Pons (tissue), 1 donor: Measurements from ENCODE around the gene PTPRE.
A peak's percentile ranks its signal among the peaks of the same experiment; 100 is the strongest.

ENCODE experiments used
- DNase-seq: peaks from one replicate; pipeline ENCODE4 v3.0.0-alpha.2; 2016; ENCODE audit warnings: low spot score

The PTPRE gene

GRCh38 chr10:127882801-127883459 lies 24.0 kb upstream of the PTPRE start:
- DNase-seq = no peak

- no peak for DNase-seq
Measured at GRCh38 chr10:127883516-127883915, 23.4 kb upstream of the PTPRE start.

DNA sequence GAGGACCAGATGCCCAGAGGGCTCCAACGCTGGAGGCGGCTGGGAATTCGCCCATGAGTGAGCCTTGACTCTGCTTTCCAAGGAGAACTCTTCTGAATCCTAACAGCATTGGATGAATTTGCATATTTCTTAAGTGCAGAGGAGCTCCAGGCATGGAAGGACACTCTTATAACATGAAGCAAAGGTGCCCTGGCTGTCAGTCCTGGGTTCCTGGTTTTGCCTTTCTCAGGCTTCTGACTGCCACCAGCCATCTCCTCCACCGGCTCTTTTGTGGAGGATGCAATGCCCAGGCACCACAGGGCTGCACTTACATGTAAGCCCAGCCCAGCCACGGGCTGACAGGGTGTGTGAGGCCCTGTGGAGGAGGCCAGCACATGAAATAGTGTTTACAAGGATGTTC lies 22.4 kb upstream of the PTPRE start:
- DNase-seq = no peak

DNA sequence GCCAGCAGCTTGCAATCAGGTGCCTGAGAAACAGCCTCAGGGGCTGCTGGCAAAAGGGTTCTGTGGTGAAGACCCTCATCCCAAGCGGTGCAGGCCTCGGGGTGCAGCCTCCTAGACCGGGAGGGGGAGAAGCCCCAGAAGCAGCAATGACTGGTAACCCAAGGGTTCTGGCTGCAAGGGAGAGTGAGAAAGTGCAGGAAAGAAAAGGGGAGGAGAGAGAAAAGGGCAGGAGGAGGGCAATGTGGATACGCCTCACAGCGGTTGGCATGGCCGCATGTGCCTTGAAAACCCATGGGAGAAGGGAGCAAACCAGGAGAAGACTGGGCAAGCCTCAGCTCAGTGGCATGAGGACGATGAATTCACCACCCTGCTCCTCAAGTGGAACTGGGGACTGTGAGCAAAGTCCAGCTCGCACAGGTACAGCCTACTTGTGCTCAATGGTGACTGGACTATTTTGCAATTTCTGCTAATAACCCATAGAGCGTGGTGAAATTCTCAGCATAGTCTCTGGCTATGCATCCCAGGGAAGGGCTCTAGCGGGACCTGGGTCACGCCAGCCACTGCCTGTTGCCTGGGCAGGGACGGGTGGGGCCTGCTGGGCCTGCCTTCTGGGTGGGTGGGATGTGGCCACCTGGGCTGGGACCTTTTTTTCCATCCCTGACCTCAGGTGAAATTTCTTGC lies 20.4 kb upstream of the PTPRE start:
- no peak for DNase-seq

DNA sequence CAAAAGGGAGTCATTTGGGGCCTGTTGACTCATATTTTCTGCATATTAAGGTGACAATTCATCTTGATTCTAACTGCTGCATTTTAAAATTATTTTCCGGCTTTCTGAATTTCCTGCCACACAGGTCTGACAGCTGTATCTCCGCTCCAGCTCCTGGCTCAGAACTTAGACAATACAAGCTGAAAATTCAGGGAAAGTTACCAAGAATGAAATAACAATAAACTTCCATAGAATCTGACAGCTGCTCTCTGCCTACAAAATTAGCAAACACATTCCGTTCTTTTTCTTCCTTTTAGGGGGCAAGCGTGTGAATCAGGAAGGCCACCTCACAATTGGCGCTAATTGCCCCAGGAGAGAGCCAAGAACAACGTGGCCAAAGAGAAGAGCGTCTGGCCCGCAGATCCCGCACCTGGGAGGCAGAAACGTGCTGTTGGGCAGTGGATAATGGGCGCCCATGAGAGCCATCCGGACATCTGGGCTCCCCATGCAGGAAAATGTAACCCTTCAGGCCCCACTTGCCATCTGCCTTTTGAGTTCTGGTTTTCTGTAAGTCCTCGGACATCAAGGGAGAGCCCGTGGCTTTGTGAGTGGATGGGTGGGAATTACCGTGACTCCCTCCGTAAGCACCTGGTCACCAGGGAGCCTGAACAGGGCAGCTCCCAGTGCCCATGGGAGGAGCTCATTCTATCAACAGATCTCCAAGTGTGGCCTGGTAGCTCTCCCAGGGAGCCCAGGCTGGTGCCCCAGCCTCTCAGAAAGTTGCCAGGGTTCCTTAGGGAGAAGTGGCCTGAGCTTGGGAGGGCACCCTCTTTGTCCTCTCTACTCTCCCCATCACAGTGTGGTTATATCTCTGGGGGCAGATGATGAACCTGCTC lies 19.1 kb upstream of the PTPRE start:
- no peak for DNase-seq

GRCh38 chr10:127888521-127889312 lies 18.2 kb upstream of the PTPRE start:
- DNase-seq = no peak

- DNase-seq = no peak
Measured at GRCh38 chr10:127889605-127890195, 17.2 kb upstream of the PTPRE start.

- no peak for DNase-seq
Measured at GRCh38 chr10:127890216-127890615, 16.7 kb upstream of the PTPRE start.

GRCh38 chr10:127890832-127891334 lies 16.0 kb upstream of the PTPRE start:
- no peak for DNase-seq

DNA sequence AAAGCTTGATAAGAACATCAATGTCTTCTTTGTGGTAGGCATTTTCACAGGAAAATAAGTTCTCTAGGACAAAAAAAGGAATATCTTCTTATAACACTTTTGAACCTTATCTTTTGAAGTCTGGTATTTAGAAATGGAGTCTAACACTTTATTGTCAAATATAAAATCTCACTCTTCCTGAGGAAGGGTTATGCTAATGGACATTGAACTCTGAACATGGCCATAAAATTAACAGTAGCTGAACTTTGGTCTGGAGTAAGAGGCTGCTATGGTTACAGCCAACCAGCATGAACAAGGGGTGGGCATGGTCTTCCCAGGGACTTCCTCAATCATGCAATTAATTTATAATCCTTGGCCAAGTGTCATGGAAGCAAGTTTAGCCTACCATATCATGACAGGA lies 14.2 kb upstream of the PTPRE start, which contains the start of gene CLRN3:
Gene CLRN3, minus strand, starts transcription at position 199 of the 400 bp plus-strand sequence. Its CDS starts 157 bp downstream, at position 42.
- DNase-seq = no peak

DNA sequence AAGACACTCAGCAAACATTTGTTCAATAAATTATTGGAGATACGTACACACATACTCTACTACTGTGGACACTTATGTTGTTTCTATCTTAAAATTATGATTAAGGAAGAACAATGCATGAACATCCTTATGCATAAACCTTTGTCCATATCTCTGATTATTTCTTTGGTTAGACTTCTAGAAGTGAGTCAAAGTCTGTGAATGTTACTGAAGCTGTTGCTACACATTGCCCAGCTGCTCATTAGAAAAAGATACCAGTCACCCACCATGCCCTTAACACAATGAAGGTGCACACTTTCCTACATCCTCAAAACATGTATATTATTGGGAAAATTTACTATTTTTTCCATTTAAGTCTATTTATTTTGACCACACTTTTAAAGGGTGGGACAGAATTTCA lies 12.8 kb upstream of the PTPRE start:
- DNase-seq = no peak

GRCh38 chr10:127896590-127896989 lies 10.3 kb upstream of the PTPRE start:
- no peak for DNase-seq

DNA sequence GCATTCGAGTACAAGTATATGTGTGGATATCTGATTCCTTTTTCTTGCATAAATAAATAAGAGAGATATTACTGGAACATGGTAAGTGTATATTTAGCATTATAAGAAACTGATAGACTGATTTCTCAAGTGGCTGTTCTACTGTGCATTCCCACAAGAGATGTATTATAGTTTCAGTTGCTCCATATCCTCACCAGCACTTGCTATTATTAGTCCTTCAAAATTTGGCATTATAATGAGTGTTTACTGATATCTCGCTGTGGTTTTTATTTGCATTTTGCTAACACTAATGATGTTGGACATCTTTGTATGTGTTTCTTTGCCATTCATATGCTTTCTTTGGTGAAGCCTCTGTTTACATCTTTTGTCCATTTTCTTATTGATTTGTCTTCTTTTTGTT lies 9.7 kb upstream of the PTPRE start:
- no peak for DNase-seq

DNA sequence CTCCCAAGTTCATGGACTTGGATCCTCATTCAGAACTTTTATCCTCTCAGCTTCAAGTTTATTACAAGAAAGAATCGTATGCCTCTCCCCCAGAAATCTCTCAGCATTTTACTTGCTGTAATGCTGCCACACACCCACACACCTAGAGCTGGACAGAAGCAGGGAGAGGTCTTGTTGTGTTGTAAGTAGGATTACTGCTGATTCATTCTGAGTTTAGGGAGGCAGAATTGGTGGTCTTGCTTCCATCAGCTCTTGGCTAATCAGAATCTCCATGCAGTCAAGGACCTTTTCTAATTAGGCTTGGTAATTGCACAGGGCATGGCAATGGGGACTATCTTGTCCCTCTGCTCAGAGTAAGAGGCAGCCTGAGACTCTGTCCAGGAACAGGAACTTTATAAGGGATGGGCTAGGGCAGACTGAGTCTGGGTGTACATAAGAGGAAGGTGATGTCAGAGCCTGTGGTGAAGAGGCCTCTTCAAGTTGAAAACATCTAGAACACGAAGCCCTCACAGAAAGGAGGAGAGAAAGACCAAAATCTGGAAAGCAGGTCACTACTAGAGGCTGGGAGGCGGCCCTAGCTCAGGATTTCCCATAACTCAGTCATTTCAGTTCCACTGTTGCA lies 7.0 kb upstream of the PTPRE start:
- peak; percentile 67 for DNase-seq

- DNase-seq = no peak
Measured at GRCh38 chr10:127903789-127904188, 3.1 kb upstream of the PTPRE start.

- DNase-seq = no peak
Measured at GRCh38 chr10:127904311-127905000, 2.4 kb upstream of the PTPRE start.

DNA sequence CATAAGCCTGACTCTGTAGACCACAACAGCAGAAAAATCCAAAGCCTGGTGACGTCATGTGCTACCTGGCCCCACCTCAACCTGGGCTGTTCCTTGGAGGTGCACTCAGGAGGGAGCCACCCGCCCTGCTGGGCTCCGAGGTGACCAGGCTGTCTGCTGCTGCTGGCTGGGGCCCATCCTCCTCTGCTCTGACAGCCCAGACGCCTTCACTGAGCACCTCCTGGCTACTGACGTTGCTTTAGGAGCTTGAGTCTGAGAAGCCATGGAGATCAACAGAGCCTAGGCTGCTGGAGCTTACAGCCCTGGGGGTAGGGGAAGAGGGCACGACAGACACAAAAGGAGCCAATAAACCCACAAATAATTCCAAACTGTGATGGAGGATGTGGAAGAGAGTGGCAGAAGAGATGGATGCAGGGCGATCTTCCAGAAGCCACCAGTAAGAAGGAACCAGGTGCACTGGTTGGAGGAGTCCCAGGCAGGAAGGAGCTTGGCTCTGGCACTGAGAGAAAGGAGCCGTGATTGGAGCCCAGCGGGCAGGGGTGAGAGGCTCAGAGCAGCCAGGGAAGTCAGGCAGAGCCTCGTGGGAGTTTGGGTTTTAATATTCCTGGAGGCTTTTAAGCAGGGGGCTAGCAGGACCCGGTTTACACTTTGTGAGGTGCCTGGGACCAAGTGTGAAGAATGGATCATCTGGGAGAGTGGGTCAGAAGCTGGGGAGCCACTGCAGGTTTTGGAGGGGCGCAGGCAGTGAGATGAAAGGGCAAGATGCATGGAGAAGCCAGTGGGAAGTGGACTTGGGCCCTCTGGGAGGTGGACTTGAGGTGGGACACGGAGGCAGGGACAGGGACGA lies 1.7 kb upstream of the PTPRE start:
- DNase-seq = no peak

- DNase-seq = no peak
Measured at GRCh38 chr10:127905848-127906261, 1.0 kb upstream of the PTPRE start.

DNA sequence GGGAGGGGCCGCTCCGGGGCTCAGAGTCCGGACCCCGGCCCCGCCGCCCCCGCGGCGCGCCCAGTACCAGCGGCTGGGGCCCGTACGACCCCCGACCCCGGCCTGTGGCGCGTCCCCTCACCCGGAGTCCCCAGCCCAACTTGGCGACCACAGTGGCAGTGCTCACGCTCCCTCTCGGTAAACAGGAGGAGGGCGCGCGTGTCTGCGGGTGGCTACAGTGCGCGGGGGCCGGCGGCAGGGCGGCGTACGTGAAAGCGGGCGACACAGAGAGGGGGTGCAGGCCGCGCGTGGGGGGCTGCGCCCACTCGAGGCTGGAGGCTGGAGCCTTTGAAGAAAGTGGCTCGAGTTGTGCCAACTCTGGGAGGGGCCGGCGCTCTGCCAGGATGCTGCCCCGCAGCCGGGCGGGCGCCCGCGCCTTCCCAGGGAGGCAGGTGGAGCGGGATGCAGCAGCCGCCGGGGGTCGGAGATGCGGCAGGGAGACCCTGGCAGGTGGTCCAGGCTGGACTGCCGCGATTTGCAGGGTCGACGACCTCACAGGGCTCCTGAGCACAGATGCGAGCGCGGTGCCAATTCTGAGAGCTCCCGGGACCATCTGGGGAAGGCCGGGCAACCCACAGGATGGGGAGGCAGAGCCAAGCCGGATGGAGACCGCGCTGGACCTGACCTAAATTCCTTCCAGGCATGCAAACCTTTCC lies 655 bp downstream of the PTPRE start:
- no peak for DNase-seq
